Stimulated activated naive CD8-positive, alpha-beta T cell treated with anti-CD3 and anti-CD28 coated beads, Interleukin-15, Interleukin-2, amounts not matched to agents 100 ng/mL and 50 ng/mL, for 24 hours (primary cell): ENCODE measurements around the gene GPAM.
"Not testable (repeated sequence)": the region's sequence is repeated elsewhere in the genome, so short reads cannot be mapped to it uniquely, and the experiment has no call there.

Experiments
- H3K27ac Mint-ChIP-seq: one replicate; pipeline ENCODE4 v1.8.0; 2021; ENCODE audit warnings: mild to moderate bottlenecking, mixed read lengths
- H3K27me3 Mint-ChIP-seq: one replicate; pipeline ENCODE4 v1.8.0; 2021; ENCODE audit warnings: mixed read lengths
- H3K36me3 Mint-ChIP-seq: one replicate; pipeline ENCODE4 v1.8.0; 2021; ENCODE audit warnings: low read depth, mixed read lengths
- H3K4me1 Mint-ChIP-seq: one replicate; pipeline ENCODE4 v1.8.0; 2021; ENCODE audit warnings: low read depth, mixed read lengths
- H3K4me3 Mint-ChIP-seq: one replicate; pipeline ENCODE4 v1.8.0; 2021; ENCODE audit warnings: mild to moderate bottlenecking, mixed read lengths
- H3K9me3 Mint-ChIP-seq: one replicate; pipeline ENCODE4 v1.8.0; 2021; ENCODE audit warnings: mixed read lengths

The GPAM gene, protein sequence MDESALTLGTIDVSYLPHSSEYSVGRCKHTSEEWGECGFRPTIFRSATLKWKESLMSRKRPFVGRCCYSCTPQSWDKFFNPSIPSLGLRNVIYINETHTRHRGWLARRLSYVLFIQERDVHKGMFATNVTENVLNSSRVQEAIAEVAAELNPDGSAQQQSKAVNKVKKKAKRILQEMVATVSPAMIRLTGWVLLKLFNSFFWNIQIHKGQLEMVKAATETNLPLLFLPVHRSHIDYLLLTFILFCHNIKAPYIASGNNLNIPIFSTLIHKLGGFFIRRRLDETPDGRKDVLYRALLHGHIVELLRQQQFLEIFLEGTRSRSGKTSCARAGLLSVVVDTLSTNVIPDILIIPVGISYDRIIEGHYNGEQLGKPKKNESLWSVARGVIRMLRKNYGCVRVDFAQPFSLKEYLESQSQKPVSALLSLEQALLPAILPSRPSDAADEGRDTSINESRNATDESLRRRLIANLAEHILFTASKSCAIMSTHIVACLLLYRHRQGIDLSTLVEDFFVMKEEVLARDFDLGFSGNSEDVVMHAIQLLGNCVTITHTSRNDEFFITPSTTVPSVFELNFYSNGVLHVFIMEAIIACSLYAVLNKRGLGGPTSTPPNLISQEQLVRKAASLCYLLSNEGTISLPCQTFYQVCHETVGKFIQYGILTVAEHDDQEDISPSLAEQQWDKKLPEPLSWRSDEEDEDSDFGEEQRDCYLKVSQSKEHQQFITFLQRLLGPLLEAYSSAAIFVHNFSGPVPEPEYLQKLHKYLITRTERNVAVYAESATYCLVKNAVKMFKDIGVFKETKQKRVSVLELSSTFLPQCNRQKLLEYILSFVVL

GRCh38 chr10:112183329-112184051 lies at the start of gene GPAM:
TSS of gene GPAM (minus strand) at chr10:112183765. CDS start at chr10:112181784, 1,981 bp downstream.
- peak within 1 kb of the TSS; percentile 94 for H3K27ac Mint-ChIP-seq

DNA sequence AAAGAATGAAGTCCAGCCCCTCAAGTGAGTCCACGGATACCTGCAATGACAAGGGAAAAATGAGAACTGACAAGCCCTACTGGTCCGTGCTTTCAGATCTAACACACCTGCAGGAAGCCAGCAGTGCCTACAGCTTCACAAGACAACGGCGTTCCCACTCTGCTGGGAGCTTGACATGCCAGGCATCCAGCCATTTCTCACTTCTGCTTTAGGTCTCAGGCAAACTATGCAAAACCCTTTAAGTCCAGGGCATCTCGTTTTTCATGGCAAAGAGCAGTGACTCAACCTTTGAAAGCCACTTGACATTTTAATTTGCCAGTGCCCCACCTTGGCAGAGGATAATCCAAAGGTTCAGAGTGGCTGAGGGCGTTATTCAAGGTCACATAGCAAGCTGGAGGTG lies 49.1 kb upstream of the GPAM start:
- no peaks in the 10 kb centered on the region for H3K4me1 Mint-ChIP-seq
- no peak overlapping the region for H3K4me3 Mint-ChIP-seq
- no peaks in the 10 kb centered on the region for H3K36me3 Mint-ChIP-seq
- H3K27me3 Mint-ChIP-seq: peaks cover 3% of the 10 kb centered on the region
- H3K27ac Mint-ChIP-seq: no peak overlapping the region
- no peaks in the 10 kb centered on the region for H3K9me3 Mint-ChIP-seq

More at GRCh38 chr10:112183329-112184051, at the start of gene GPAM:
- Mint-ChIP-seq H3K36me3 (peaks cover 17% of the 10 kb centered on the region), H3K4me3 (peak within 1 kb of the TSS; percentile 94), H3K9me3 (no peaks in the 10 kb centered on the region), H3K27me3 (peaks cover 7% of the 10 kb centered on the region), H3K4me1 (peaks cover 20% of the 10 kb centered on the region)

DNA sequence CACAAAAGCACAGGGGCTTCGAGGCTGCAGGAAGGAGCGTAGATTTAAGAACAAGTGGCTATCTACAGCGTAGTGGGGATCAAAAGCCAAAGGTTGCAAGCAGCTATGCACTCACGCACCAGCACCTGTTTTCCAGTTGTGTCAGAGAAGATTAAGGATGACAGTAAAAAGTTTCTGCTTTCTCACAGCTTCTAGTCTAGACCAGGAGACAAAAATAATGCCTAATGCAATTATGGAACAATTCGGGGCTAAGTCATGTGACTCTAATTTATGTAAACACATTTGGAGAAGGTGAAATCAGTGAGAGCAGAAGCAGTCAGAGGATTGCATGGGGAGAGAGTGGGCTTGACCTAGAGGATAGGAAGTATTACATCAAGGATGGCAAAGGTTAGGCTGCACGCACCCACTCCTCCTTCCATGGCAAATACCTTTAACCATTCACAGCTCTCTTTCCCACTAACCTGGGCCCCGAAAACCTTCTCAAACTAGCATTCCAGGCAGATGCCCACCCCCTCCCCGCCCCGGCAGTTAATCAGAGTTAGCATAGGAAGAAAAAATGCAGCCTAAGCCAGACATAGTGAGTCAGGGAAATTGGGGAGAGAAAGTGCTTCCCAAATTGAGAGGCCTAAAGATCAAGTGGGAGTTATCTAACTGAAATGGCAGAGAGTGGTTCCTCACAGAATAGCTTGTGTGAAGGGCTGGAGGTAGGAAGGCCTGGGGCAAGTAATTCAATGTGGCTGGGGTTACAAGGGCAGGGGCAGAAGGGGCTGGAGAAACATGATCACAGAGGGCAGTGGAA lies 48.2 kb upstream of the GPAM start:
- H3K27ac Mint-ChIP-seq: no peak overlapping the region
- no peaks in the 10 kb centered on the region for H3K36me3 Mint-ChIP-seq
- H3K4me1 Mint-ChIP-seq: no peaks in the 10 kb centered on the region
- H3K4me3 Mint-ChIP-seq: no peak overlapping the region
- peaks cover 5% of the 10 kb centered on the region for H3K27me3 Mint-ChIP-seq
- no peaks in the 10 kb centered on the region for H3K9me3 Mint-ChIP-seq

GRCh38 chr10:112230325-112230988 lies 46.9 kb upstream of the GPAM start:
- peak overlapping the region; percentile 43 for H3K27ac Mint-ChIP-seq
- peaks cover 16% of the 10 kb centered on the region for H3K27me3 Mint-ChIP-seq
- no peaks in the 10 kb centered on the region for H3K9me3 Mint-ChIP-seq
- no peaks in the 10 kb centered on the region for H3K4me1 Mint-ChIP-seq
- H3K4me3 Mint-ChIP-seq: no peak overlapping the region
- no peaks in the 10 kb centered on the region for H3K36me3 Mint-ChIP-seq

- no peaks in the 10 kb centered on the region for H3K9me3 Mint-ChIP-seq
- peaks cover 16% of the 10 kb centered on the region for H3K27me3 Mint-ChIP-seq
- no peaks in the 10 kb centered on the region for H3K4me1 Mint-ChIP-seq
- H3K27ac Mint-ChIP-seq: no peak overlapping the region
- no peak overlapping the region for H3K4me3 Mint-ChIP-seq
- no peaks in the 10 kb centered on the region for H3K36me3 Mint-ChIP-seq
Measured at GRCh38 chr10:112229901-112230300, 46.3 kb upstream of the GPAM start.

- H3K27ac Mint-ChIP-seq: no peak overlapping the region
- H3K36me3 Mint-ChIP-seq: no peaks in the 10 kb centered on the region
- H3K9me3 Mint-ChIP-seq: no peaks in the 10 kb centered on the region
- H3K27me3 Mint-ChIP-seq: peaks cover 16% of the 10 kb centered on the region
- no peak overlapping the region for H3K4me3 Mint-ChIP-seq
- H3K4me1 Mint-ChIP-seq: no peaks in the 10 kb centered on the region
Measured at GRCh38 chr10:112229096-112229495, 45.5 kb upstream of the GPAM start.

- not testable (repeated sequence) for H3K36me3 Mint-ChIP-seq, H3K4me1 Mint-ChIP-seq, H3K4me3 Mint-ChIP-seq, H3K9me3 Mint-ChIP-seq, H3K27ac Mint-ChIP-seq
- peaks cover 16% of the 10 kb centered on the region for H3K27me3 Mint-ChIP-seq
Measured at GRCh38 chr10:112228366-112229088, 45.0 kb upstream of the GPAM start.

- H3K4me3 Mint-ChIP-seq: no peak overlapping the region
- H3K27ac Mint-ChIP-seq: no peak overlapping the region
- H3K27me3 Mint-ChIP-seq: peaks cover 23% of the 10 kb centered on the region
- no peaks in the 10 kb centered on the region for H3K4me1 Mint-ChIP-seq
- no peaks in the 10 kb centered on the region for H3K36me3 Mint-ChIP-seq
- H3K9me3 Mint-ChIP-seq: no peaks in the 10 kb centered on the region
Measured at GRCh38 chr10:112227331-112227987, 43.9 kb upstream of the GPAM start.

DNA sequence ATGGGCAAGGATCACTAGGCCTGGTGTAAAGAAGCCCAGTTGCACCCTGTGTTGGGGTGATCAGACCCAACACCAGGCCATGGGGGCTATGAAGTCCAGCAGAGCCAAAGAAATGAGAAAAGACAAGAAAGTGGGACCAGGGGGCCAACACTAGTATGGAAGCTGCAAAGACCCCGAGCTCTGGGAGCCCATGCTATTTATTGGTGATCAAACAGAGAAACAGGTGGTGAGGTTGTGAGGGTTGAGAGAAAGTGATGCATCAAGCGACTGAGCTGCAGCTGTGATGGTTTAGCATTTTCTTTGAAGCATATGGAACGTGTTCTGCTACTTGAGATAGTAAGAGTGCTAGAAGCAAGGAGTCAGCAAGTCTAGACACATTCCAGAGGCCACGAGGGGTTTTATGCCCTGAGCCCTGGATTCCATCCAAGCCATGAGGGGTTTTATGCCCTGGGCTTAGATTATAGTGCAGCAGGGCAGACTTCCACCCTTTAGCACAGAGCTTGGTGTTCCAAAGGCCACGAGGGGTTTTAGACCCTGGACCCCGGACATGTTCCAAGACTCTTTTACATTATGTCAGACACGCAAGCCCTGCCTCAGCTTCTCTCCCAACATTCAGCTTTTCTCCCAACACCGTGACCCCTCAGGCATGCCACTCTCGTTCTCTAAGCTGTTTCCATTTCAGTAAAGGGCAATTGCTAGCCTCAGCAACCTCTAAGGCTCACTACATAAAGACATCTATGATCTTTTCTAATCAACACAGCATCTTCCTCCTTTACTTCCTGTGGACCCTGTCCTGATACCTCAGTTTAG lies 43.1 kb upstream of the GPAM start:
- no peak overlapping the region for H3K27ac Mint-ChIP-seq
- H3K4me3 Mint-ChIP-seq: no peak overlapping the region
- peaks cover 24% of the 10 kb centered on the region for H3K27me3 Mint-ChIP-seq
- no peaks in the 10 kb centered on the region for H3K9me3 Mint-ChIP-seq
- H3K4me1 Mint-ChIP-seq: no peaks in the 10 kb centered on the region
- H3K36me3 Mint-ChIP-seq: no peaks in the 10 kb centered on the region

DNA sequence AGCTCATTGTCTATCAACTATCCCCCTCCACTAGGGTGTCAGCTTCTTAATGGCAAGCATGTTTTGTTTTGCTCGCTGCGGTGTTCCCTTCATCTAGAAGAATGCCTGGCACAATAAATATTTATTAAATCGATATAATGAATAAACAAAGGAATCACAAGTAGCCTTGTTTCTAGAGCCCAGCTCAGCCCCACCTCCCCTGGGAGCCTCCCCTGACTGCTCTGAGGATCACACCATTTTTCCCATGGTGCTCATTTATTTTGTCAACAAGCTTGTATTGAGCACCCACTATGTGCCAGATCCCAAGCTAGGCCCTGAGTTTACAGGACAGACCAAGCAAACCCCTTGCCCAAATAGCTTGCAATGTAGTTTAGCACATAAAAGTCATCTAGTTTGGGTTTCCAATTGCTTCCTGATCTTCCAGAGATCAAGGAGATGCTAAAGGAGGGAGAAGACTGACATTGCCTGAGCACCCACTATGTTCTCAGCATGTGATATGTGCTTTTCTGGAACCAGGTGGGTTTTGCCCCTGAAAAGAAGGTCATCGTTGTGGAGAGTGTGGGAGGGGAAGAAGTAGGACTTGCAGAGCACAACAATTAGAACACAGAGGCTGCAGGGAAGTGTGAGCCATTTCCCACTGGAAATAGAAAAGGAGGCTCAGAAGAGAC lies 42.3 kb upstream of the GPAM start:
- Mint-ChIP-seq H3K36me3 (no peaks in the 10 kb centered on the region), H3K9me3 (no peaks in the 10 kb centered on the region), H3K27ac (no peak overlapping the region), H3K27me3 (peaks cover 24% of the 10 kb centered on the region), H3K4me1 (no peaks in the 10 kb centered on the region), H3K4me3 (no peak overlapping the region)

DNA sequence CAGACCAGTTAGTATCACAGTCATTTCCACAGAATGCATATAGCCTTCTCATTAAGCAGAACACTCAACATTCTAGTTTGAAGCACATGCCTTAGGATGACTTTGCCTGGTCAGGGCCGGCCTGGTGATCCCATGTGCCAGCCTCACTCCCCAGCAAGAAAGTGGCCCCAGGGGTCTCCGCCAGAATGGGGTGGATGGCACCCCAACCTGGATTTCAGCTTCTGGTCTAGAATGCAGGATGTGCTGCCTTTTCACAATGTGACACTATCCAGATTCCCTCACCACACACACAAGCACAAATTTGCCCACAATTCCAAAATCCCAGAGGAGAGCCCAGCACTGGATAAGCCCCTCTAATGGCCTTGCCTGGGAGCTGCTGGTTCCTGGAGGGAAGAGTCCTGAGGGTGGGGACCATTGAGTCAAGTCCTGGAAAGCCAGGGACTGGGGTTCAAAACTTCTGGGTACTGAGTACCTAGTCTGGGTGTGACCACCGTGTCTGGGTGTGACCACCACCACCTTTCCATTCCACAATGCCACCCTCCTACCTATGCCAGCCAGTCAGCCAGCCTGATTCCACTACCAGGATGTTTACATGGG lies 41.5 kb upstream of the GPAM start:
- Mint-ChIP-seq H3K4me3 (no peak overlapping the region), H3K27me3 (peaks cover 33% of the 10 kb centered on the region), H3K9me3 (peaks cover 6% of the 10 kb centered on the region)

DNA sequence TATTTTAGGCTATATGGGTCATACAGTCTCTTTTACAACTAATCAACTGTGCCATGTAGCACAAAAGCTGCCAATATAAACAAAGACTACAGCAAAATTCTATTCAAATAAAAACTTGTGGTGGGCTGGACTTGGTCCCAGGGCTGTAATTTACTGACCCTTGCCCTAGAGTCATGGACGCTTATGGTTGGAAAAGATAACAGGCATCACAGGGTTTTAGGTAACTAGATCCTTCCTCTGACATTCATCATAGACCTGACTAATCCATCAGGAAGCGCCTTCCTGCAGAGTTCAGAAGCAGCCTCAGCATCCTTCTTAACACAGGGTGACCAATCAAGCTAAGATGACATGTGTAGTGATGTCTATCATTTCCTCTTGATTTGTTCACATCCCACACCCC lies 40.2 kb upstream of the GPAM start:
- Mint-ChIP-seq H3K27me3 (peaks cover 33% of the 10 kb centered on the region), H3K4me1 (no peaks in the 10 kb centered on the region), H3K4me3 (no peak overlapping the region), H3K27ac (no peak overlapping the region), H3K9me3 (peaks cover 6% of the 10 kb centered on the region), H3K36me3 (no peaks in the 10 kb centered on the region)

More for the DNA sequence above, 41.5 kb upstream of the GPAM start:
- H3K4me1 Mint-ChIP-seq: no peaks in the 10 kb centered on the region
- H3K36me3 Mint-ChIP-seq: no peaks in the 10 kb centered on the region
- no peak overlapping the region for H3K27ac Mint-ChIP-seq
